SK-N-SH (cell line): ENCODE results near the gene HIGD1B. TPM values are rescaled to one million over a fixed set of nuclear protein-coding genes. Genes with fewer than 3 reads are reported as not detected.

Experiments used
- CTCF ChIA-PET: fragments of 300-600, 350-600 bp; formaldehyde crosslinking; extraction: SDS; loops from one replicate; lab custom pipeline; 2021; lab: Yijun Ruan, JAX
- POLR2A ChIA-PET: fragments of 350-600 bp; sonication (Branson Sonifier 250); formaldehyde crosslinking; extraction: SDS; loops from one replicate; lab custom pipeline; 2020; ENCODE audit warnings: antibody characterized with exemption, inconsistent platforms; lab: Yijun Ruan, JAX
- DNase-seq: peaks from one replicate; pipeline ENCODE4 v3.0.0; 2012
- H2AFZ ChIP-seq: fragments of 200-600 bp; sonication (generic); 2 replicates; pipeline ENCODE4 v1.8.1; 2016; ENCODE audit warnings: antibody characterized with exemption, mild to moderate bottlenecking, low read depth
- H3F3A ChIP-seq: fragments of 200-600 bp; sonication (generic); replicated peaks from 2 replicates; pipeline ENCODE3; 2016; ENCODE audit warnings: antibody characterized with exemption, mild to moderate bottlenecking; ENCODE audit not compliant: insufficient read depth
- H3K27ac ChIP-seq, 2 experiments: fragments of 200-500 bp in 1 of 2; fragments of 200-600 bp in 1 of 2; sonication (Bioruptor generic) in 1 of 2; sonication (generic), shearing (Covaris generic) in 1 of 2; 2 replicates each; pipeline versions ENCODE4 v1.5.1 to v1.6.1; 2014 to 2016; ENCODE audit warnings: low read depth in 2 of 2, inconsistent platforms in 1 of 2, low read length in 1 of 2, mild to moderate bottlenecking in 1 of 2, mixed read lengths in 1 of 2
- H3K27me3 ChIP-seq: fragments of 200-600 bp; sonication (generic), shearing (Covaris generic); 2 replicates; pipeline ENCODE4 v1.6.1; 2016; ENCODE audit warnings: mixed run types; ENCODE audit not compliant: insufficient read depth
- H3K36me3 ChIP-seq, 2 experiments: fragments of 200-500 bp in 1 of 2; fragments of 200-600 bp in 1 of 2; sonication (Bioruptor generic) in 1 of 2; sonication (generic) in 1 of 2; replicated peaks in 1 of 2; 2 replicates each; pipeline versions ENCODE3 to v1.5.1; 2014 to 2016; ENCODE audit warnings: low read length in 1 of 2, mild to moderate bottlenecking in 1 of 2; ENCODE audit not compliant: insufficient read depth in 2 of 2, control insufficient read depth in 1 of 2
- H3K4me1 ChIP-seq, 2 experiments: fragments of 200-500 bp in 1 of 2; fragments of 200-600 bp in 1 of 2; sonication (Bioruptor generic) in 1 of 2; sonication (generic), shearing (Covaris generic) in 1 of 2; 2 replicates each; pipeline versions ENCODE4 v1.5.1 to v1.6.1; 2014 to 2016; ENCODE audit warnings: low read depth in 1 of 2, low read length in 1 of 2, mixed run types in 1 of 2; ENCODE audit not compliant: insufficient read depth in 2 of 2, control insufficient read depth in 1 of 2
- H3K4me2 ChIP-seq: fragments of 200-600 bp; sonication (generic), shearing (Covaris generic); 2 replicates; pipeline ENCODE4 v1.6.1; 2017; ENCODE audit warnings: mixed run types
- H3K4me3 ChIP-seq, 2 experiments: fragments of 200-500 bp in 1 of 2; fragments of 200-600 bp in 1 of 2; sonication (Bioruptor generic) in 1 of 2; sonication (generic), shearing (Covaris generic) in 1 of 2; 2 replicates each; pipeline versions ENCODE4 v1.5.1 to v1.8.1; 2014 to 2016; ENCODE audit warnings: low read depth in 2 of 2, inconsistent platforms in 1 of 2, low read length in 1 of 2, mild to moderate bottlenecking in 1 of 2, mixed read lengths in 1 of 2, moderate library complexity in 1 of 2
- H3K79me2 ChIP-seq: fragments of 200-600 bp; sonication (generic); 2 replicates; pipeline ENCODE4 v1.8.1; 2017; ENCODE audit warnings: mild to moderate bottlenecking; ENCODE audit not compliant: insufficient read depth
- H3K9ac ChIP-seq: fragments of 200-600 bp; sonication (generic); 2 replicates; pipeline ENCODE4 v1.6.1; 2017; ENCODE audit warnings: mixed run types
- H3K9me2 ChIP-seq: fragments of 200-600 bp; sonication (generic); 2 replicates; pipeline ENCODE4 v1.6.1; 2017; ENCODE audit warnings: mixed run types
- H3K9me3 ChIP-seq: fragments of 200-600 bp; sonication (generic); 2 replicates; pipeline ENCODE4 v1.6.1; 2017; ENCODE audit warnings: mixed run types, mild to moderate bottlenecking, moderate library complexity
- H4K20me1 ChIP-seq: fragments of 200-600 bp; sonication (generic); 2 replicates; pipeline ENCODE4 v1.6.1; 2017; ENCODE audit warnings: mild to moderate bottlenecking, mixed run types; ENCODE audit not compliant: insufficient read depth
- FOSL2 ChIP-seq: IDR thresholded peaks from 2 replicates; pipeline ENCODE4 v1.4.0; 2012; ENCODE audit warnings: low read depth, mild to moderate bottlenecking, moderate library complexity, borderline replicate concordance
- GABPA ChIP-seq: IDR thresholded peaks from 2 replicates; pipeline ENCODE4 v1.4.0; 2012; ENCODE audit warnings: low read depth, mild to moderate bottlenecking
- JUND ChIP-seq: IDR thresholded peaks from 2 replicates; pipeline ENCODE4 v1.4.0; 2012
- MEF2A ChIP-seq: IDR thresholded peaks from 2 replicates; pipeline ENCODE4 v1.4.0; 2012; ENCODE audit warnings: low read depth, borderline replicate concordance
- NFIC ChIP-seq: IDR thresholded peaks from 2 replicates; pipeline ENCODE4 v1.4.0; 2012; ENCODE audit warnings: borderline replicate concordance
- POLR2AphosphoS5 ChIP-seq: IDR thresholded peaks from 2 replicates; pipeline ENCODE4 v1.6.1; 2012; ENCODE audit warnings: low read depth, low read length
- RAD21 ChIP-seq: IDR thresholded peaks from 2 replicates; pipeline ENCODE4 v1.6.1; 2012; ENCODE audit warnings: mild to moderate bottlenecking, low read length
- RCOR1 ChIP-seq: fragments of 150-350 bp; IDR thresholded peaks from 2 replicates; pipeline ENCODE4 v1.6.1; 2017; ENCODE audit warnings: antibody characterized with exemption, low read length
- REST ChIP-seq: IDR thresholded peaks from 2 replicates; pipeline ENCODE4 v1.6.1; 2012; ENCODE audit warnings: mild to moderate bottlenecking, low read depth, low read length, moderate library complexity
- RFX5 ChIP-seq: IDR thresholded peaks from 2 replicates; pipeline ENCODE4 v1.6.1; 2012; ENCODE audit warnings: mild to moderate bottlenecking, improper control_type of control experiment, low read length
- SMC3 ChIP-seq: IDR thresholded peaks from 2 replicates; pipeline ENCODE4 v1.6.1; 2012; ENCODE audit warnings: low read depth, low read length, improper control_type of control experiment
- TCF12 ChIP-seq: IDR thresholded peaks from 2 replicates; pipeline ENCODE4 v1.4.0; 2012
- USF2 ChIP-seq: fragments of 150-350 bp; IDR thresholded peaks from 2 replicates; pipeline ENCODE4 v1.6.1; 2017; ENCODE audit warnings: antibody characterized with exemption, low read length, low read depth, borderline replicate concordance
- ZBTB33 ChIP-seq: IDR thresholded peaks from 2 replicates; pipeline ENCODE4 v1.4.0; 2012; ENCODE audit warnings: low read depth, borderline replicate concordance
- WGBS: methylation state at CpG from one replicate; pipeline ENCODE4 v1.1.6; 2017; ENCODE audit warnings: low lambda C conversion rate; 5-methylcytosine and 5-hydroxymethylcytosine counted together
- polyA plus RNA-seq, 3 experiments: library from polyadenylated mRNA; depleted of rRNA; stranded (reverse); fragments of >200 nt; gene quantifications; 2 replicates each; pipeline ENCODE4 v1.2.3, GENCODE V29; 2012

Gene HIGD1B
- polyA plus RNA-seq, 1 of the 3 experiments (the other 2 are of a cell fraction) = not detected

- Histone ChIP-seq H3K4me1 (no peaks in the 10 kb centered on the region; a peak in 1 of 4 replicates), H3F3A (peaks cover 10% of the 10 kb centered on the region), H3K27ac (no peak overlapping the region), H4K20me1 (peaks cover 12% of the 10 kb centered on the region), H3K4me2 (no peak overlapping the region), H3K4me3 (no peak overlapping the region), H2AFZ (no peak overlapping the region), H3K79me2 (peaks cover 94% of the 10 kb centered on the region), H3K27me3 (no peaks in the 10 kb centered on the region), H3K9ac (no peak overlapping the region), H3K36me3 (peaks cover 21 to 50% of the 10 kb centered on the region in 2 experiments), H3K9me3 (no peaks in the 10 kb centered on the region), H3K9me2 (no peaks in the 10 kb centered on the region)
- ChIA-PET POLR2A (no interaction called here), CTCF (interaction anchor here (0.7 to 2.9 kb wide), 3 partner anchors 16 to 205 kb away, joined by 3 to 14 read pairs (median 5); no protein-coding TSS in a partner anchor)
- whole genome bisulfite sequencing = 98% methylated on average over 4 of the region's 4 CpGs
- DNase-seq = no peak
- TF ChIP-seq USF2 (no peak), SMC3 (no peak), MEF2A (no peak), REST (no peak), RFX5 (no peak), JUND (no peak), GABPA (no peak), ZBTB33 (no peak), RAD21 (no peak), RCOR1 (no peak), TCF12 (no peak), FOSL2 (no peak), NFIC (no peak), POLR2AphosphoS5 (no peak)
Measured at GRCh38 chr17:44894642-44895041, 47.0 kb downstream of the HIGD1B start.
